Hepatocyte (in vitro differentiated cells): Measurements from ENCODE around the gene CD7. TPM values are rescaled to one million over a fixed set of nuclear protein-coding genes. Genes with fewer than 3 reads are reported as not detected.

Source experiments
- DNase-seq: peaks from one replicate; pipeline ENCODE4 v3.0.0-alpha.2; 2016; ENCODE audit warnings: low spot score
- H2AFZ ChIP-seq: fragments of 200-600 bp; sonication (generic); 2 replicates; pipeline ENCODE4 v1.6.0; 2016; ENCODE audit warnings: antibody characterized with exemption, mild to moderate bottlenecking
- H3K27ac ChIP-seq: fragments of 200-600 bp; sonication (generic); 2 replicates; pipeline ENCODE4 v1.5.1; 2016; ENCODE audit warnings: mild to moderate bottlenecking
- H3K27me3 ChIP-seq: fragments of 200-600 bp; sonication (generic); 2 replicates; pipeline ENCODE4 v1.6.1; 2016
- H3K36me3 ChIP-seq: fragments of 200-600 bp; sonication (generic); replicated peaks from 2 replicates; pipeline ENCODE4 v1.5.1; 2016; ENCODE audit warnings: low read depth; ENCODE audit not compliant: insufficient read depth
- H3K4me1 ChIP-seq: fragments of 200-600 bp; sonication (generic); 2 replicates; pipeline ENCODE4 v1.5.1; 2016; ENCODE audit warnings: mild to moderate bottlenecking, moderate library complexity; ENCODE audit not compliant: insufficient read depth
- H3K4me2 ChIP-seq: fragments of 200-600 bp; sonication (generic); 2 replicates; pipeline ENCODE4 v1.6.0; 2016
- H3K4me3 ChIP-seq: fragments of 200-600 bp; sonication (generic); 2 replicates; pipeline ENCODE4 v1.5.1; 2016; ENCODE audit warnings: mild to moderate bottlenecking
- H3K79me2 ChIP-seq: fragments of 200-600 bp; sonication (generic); 2 replicates; pipeline ENCODE4 v1.6.0; 2017; ENCODE audit warnings: mild to moderate bottlenecking
- H3K9me2 ChIP-seq: fragments of 200-600 bp; sonication (generic); replicated peaks from 2 replicates; pipeline ENCODE4 v1.6.0; 2017; ENCODE audit warnings: mild to moderate bottlenecking; ENCODE audit not compliant: insufficient read depth
- H3K9me3 ChIP-seq: fragments of 200-600 bp; sonication (generic); 2 replicates; pipeline ENCODE4 v1.5.1; 2016; ENCODE audit warnings: low read depth, mild to moderate bottlenecking
- H4K20me1 ChIP-seq: fragments of 200-600 bp; sonication (generic); 2 replicates; pipeline ENCODE4 v1.6.0; 2016; ENCODE audit warnings: mild to moderate bottlenecking; ENCODE audit not compliant: insufficient read depth, poor library complexity, severe bottlenecking
- EZH2 ChIP-seq: fragments of 200-600 bp; sonication (generic); IDR thresholded peaks from 2 replicates; pipeline ENCODE4 v1.6.1; 2016; ENCODE audit warnings: antibody characterized with exemption, mild to moderate bottlenecking, borderline replicate concordance
- EZH2phosphoT487 ChIP-seq: fragments of 200-600 bp; sonication (generic); IDR thresholded peaks from one replicate; pipeline ENCODE4 v1.6.1; 2018; ENCODE audit warnings: antibody characterized with exemption, mild to moderate bottlenecking, low read depth, moderate library complexity; ENCODE audit not compliant: unreplicated experiment, severe bottlenecking
- WGBS: methylation state at CpG from one replicate; pipeline ENCODE4 v1.1.6; 2016; ENCODE audit warnings: low lambda C conversion rate; ENCODE audit errors: missing lambda C conversion rate; 5-methylcytosine and 5-hydroxymethylcytosine counted together
- polyA plus RNA-seq: library from polyadenylated mRNA; unstranded; fragments of >200 nt; fragmentation: Nextera tagmentation; extraction: Ambion mirVana; gene quantifications from 2 replicates; pipeline ENCODE4 v1.2.1, GENCODE V29; 2016
- total RNA-seq: library from RNA; depleted of rRNA; stranded (reverse); fragments of >200 nt; gene quantifications from 2 replicates; pipeline ENCODE4 v1.2.3, GENCODE V29; 2014
- TF ChIP-seq, protein P1 (sequence below): fragments of 200-600 bp; sonication (generic); IDR thresholded peaks from 2 replicates; pipeline ENCODE4 v1.5.1; 2016; ENCODE audit warnings: antibody characterized with exemption, mild to moderate bottlenecking; ENCODE audit not compliant: poor library complexity

CD7 gene
- total and polyA plus RNA-seq, 2 experiments from 2014 or later: 1.8 to 7.0 TPM

DNA sequence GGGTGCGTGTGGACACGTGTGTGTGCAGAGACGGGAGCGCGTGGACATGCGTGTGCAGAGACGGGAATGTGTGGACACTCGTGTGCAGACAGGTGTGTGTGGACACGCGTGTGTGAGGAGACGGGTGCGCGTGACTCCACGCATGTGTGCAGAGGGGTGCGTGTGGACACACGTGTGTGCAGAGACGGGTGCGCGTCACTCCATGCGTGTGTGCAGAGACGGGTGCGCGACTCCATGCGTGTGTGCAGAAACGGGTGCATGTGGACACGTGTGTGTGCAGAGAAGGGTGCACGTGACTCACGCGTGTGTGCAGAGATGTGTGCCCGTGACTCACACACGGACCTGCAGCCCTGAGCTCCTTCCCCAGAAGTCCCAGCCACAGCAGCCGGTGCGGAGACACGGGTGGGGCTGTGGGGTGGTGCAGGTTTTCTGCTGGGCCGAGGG lies 2.2 kb upstream of the CD7 start:
- WGBS: 95% methylated on average over 23 of the region's 35 CpGs

DNA sequence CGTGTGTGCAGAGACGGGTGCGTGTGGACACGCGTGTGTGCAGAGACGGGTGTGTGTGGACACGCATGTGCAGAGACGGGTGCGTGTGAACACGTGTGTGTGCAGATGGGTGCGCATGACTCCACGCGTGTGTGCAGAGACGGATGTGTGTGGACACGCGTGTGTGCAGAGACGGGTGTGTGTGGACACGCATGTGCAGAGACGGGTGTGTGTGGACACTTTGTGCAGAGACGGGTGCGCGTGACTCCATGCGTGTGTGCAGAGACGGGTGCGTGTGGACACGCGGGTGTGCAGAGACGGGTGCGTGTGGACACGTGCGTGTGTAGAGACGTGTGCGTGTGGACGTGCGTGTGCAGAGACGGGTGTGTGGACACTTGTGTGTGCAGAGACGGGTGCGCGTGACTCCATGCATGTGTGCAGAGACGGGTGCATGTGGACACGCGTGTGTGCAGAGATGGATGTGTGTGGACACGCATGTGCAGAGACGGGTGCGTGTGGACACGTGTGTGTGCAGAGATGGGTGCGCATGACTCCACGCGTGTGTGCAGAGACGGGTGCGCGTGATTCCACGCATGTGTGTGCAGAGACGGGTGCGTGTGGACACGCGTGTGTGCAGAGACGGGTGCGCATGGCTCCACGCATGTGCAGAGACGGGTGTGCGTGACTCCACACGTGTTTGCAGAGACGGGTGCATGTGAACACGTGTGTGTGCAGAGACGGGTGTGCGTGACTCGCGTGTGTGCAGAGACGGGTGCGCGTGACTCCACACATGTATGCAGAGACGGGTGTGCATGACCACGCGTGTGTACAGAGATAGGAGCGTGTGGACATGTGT lies 1.6 kb upstream of the CD7 start:
- H3K9me3 ChIP-seq: no peaks in the 10 kb centered on the region
- DNase-seq: no peak
- no peaks in the 10 kb centered on the region for H3K27me3 ChIP-seq
- H3K4me1 ChIP-seq: peaks cover 3% of the 10 kb centered on the region
- H3K27ac ChIP-seq: no peak overlapping the region
- no peak overlapping the region for H3K4me3 ChIP-seq
- no peaks in the 10 kb centered on the region for H3K36me3 ChIP-seq
- H4K20me1 ChIP-seq: no peaks in the 10 kb centered on the region
- no peaks in the 10 kb centered on the region for H3K9me2 ChIP-seq
- H2AFZ ChIP-seq: no peak overlapping the region
- WGBS: 98% methylated on average over 40 of the region's 76 CpGs
- TF ChIP-seq EZH2phosphoT487 (no peak), EZH2 (no peak)
- TF ChIP-seq, protein P1, sequence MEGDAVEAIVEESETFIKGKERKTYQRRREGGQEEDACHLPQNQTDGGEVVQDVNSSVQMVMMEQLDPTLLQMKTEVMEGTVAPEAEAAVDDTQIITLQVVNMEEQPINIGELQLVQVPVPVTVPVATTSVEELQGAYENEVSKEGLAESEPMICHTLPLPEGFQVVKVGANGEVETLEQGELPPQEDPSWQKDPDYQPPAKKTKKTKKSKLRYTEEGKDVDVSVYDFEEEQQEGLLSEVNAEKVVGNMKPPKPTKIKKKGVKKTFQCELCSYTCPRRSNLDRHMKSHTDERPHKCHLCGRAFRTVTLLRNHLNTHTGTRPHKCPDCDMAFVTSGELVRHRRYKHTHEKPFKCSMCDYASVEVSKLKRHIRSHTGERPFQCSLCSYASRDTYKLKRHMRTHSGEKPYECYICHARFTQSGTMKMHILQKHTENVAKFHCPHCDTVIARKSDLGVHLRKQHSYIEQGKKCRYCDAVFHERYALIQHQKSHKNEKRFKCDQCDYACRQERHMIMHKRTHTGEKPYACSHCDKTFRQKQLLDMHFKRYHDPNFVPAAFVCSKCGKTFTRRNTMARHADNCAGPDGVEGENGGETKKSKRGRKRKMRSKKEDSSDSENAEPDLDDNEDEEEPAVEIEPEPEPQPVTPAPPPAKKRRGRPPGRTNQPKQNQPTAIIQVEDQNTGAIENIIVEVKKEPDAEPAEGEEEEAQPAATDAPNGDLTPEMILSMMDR: no peak
- no peak overlapping the region for H3K4me2 ChIP-seq
- no peaks in the 10 kb centered on the region for H3K79me2 ChIP-seq

More for the DNA sequence above, 2.2 kb upstream of the CD7 start:
- Histone ChIP-seq H3K4me3 (no peak overlapping the region), H3K36me3 (no peaks in the 10 kb centered on the region), H2AFZ (no peak overlapping the region), H3K27ac (no peak overlapping the region), H3K27me3 (no peaks in the 10 kb centered on the region), H3K9me3 (no peaks in the 10 kb centered on the region), H3K4me1 (peaks cover 3% of the 10 kb centered on the region), H3K9me2 (no peaks in the 10 kb centered on the region), H4K20me1 (no peaks in the 10 kb centered on the region), H3K79me2 (no peaks in the 10 kb centered on the region), H3K4me2 (no peak overlapping the region)
- no peak for DNase-seq
- no peak for TF ChIP-seq EZH2
- TF ChIP-seq, protein P1: no peak
- no peak for TF ChIP-seq EZH2phosphoT487

DNA sequence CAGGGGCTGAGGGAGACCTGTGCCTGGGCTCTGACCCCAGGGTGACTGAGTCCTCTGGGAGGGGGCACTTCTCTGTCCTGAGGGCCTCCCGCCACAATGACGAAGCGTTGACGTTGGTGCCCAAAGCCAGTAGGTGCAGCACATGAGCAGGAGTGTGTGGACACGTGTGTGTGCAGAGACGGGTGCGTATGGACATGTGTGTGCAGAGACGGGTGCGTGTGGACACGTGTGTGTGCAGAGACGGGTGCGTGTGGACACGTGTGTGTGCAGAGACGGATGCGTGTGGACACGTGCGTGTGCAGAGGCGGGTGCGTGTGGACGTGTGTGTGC lies 726 bp upstream of the CD7 start:
- DNase-seq: no peak
- no peak overlapping the region for H3K4me3 ChIP-seq
- no peaks in the 10 kb centered on the region for H3K79me2 ChIP-seq
- TF ChIP-seq, protein P1: no peak
- TF ChIP-seq EZH2phosphoT487 (no peak), EZH2 (no peak)
- no peaks in the 10 kb centered on the region for H3K9me2 ChIP-seq
- 97% methylated on average over 20 of the region's 20 CpGs for WGBS
- peaks cover 3% of the 10 kb centered on the region for H3K4me1 ChIP-seq
- no peaks in the 10 kb centered on the region for H4K20me1 ChIP-seq
- no peaks in the 10 kb centered on the region for H3K36me3 ChIP-seq
- H3K27me3 ChIP-seq: no peaks in the 10 kb centered on the region
- no peak overlapping the region for H3K4me2 ChIP-seq
- H3K9me3 ChIP-seq: no peaks in the 10 kb centered on the region
- H3K27ac ChIP-seq: no peak overlapping the region
- no peak overlapping the region for H2AFZ ChIP-seq
